ENCODE data around the gene NUDT13.

The NUDT13 gene

DNA sequence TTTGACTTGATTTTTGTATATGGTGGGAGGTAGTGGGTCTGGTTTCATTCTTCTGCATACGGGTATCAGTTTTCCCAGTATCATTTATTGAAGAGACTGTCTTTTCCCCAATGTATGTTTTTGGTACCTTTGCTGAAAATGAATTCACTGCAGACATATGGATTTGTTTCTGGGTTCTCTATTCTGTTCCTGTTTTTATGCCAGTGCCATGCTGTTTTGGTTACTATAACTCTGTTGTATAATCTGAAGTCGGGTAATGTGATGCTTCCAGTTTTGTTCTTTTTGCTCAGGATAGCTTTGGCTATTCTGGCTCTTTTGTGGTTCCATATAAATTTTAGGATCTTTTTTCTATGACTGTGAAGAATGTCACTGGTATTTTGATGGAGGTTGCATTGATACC is 56.7 kb downstream of the NUDT13 start:
- ChIA-PET CTCF (no interaction called here), POLR2A (interaction anchor here (1.4 to 2.3 kb wide), 2 partner anchors 11 to 70 kb away, joined by 3 to 13 read pairs; partner anchors contain the start of gene P4HA1)

DNA sequence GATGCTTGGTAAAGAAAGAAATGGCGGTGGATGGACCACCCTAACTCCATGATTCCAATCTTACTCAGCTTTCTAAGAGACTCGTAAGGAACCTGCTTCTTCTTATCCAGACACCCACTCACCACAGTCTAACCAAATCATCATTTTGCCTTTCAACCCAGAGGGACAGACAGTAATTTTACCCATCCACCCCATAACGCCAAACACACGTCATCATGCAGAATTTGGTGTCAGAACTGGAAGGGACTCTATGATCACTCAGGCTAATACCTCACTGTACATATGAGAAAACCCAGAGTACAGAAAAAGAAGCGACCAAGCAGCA is 57.2 kb downstream of the NUDT13 start:
- TF ChIP-seq ELF4 (IDR thresholded peaks at IDR 0.05), result no peak
- TF ChIP-seq FOXK2 (IDR thresholded peaks at IDR 0.05), result no peak
- TF ChIP-seq SP1 (IDR thresholded peaks at IDR 0.05), result no peak
- TF ChIP-seq, protein P1, sequence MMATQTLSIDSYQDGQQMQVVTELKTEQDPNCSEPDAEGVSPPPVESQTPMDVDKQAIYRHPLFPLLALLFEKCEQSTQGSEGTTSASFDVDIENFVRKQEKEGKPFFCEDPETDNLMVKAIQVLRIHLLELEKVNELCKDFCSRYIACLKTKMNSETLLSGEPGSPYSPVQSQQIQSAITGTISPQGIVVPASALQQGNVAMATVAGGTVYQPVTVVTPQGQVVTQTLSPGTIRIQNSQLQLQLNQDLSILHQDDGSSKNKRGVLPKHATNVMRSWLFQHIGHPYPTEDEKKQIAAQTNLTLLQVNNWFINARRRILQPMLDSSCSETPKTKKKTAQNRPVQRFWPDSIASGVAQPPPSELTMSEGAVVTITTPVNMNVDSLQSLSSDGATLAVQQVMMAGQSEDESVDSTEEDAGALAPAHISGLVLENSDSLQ (IDR thresholded peaks at IDR 0.05), result no peak
- no peak for TF ChIP-seq BHLHE40 (IDR thresholded peaks at IDR 0.05; ENCODE audit: borderline replicate concordance)
- TF ChIP-seq CTBP1 (IDR thresholded peaks at IDR 0.05; ENCODE audit: borderline replicate concordance), result no peak
- TF ChIP-seq HDGF (IDR thresholded peaks at IDR 0.05; ENCODE audit: borderline replicate concordance), result no peak
- no peak for TF ChIP-seq ZNF384 (IDR thresholded peaks at IDR 0.05)
- POLR2A ChIA-PET, result interaction anchor here (1.3 to 2.3 kb wide), 3 partner anchors 9 to 71 kb away, joined by 3 to 13 read pairs (median 3); partner anchors contain the start of gene P4HA1
- no peak for DNase-seq (ENCODE audit: extremely low spot score)
- CTCF ChIA-PET, result no interaction called here

More for the DNA sequence above, 56.7 kb downstream of the NUDT13 start:
- no peak for DNase-seq (ENCODE audit: extremely low spot score)
- no peak for TF ChIP-seq HDGF (IDR thresholded peaks at IDR 0.05; ENCODE audit: borderline replicate concordance)
- TF ChIP-seq FOXA1 (IDR thresholded peaks at IDR 0.05), result no peak
- TF ChIP-seq ZNF384 (IDR thresholded peaks at IDR 0.05), result no peak
- no peak for TF ChIP-seq ELF4 (IDR thresholded peaks at IDR 0.05)
- TF ChIP-seq NFRKB (IDR thresholded peaks at IDR 0.05), result no peak
- no peak for TF ChIP-seq L3MBTL2 (conservative IDR thresholded peaks at IDR 0.05)
- TF ChIP-seq, protein P1 (IDR thresholded peaks at IDR 0.05), result no peak
- TF ChIP-seq TARDBP (IDR thresholded peaks at IDR 0.05), result no peak
- TF ChIP-seq BHLHE40 (IDR thresholded peaks at IDR 0.05; ENCODE audit: borderline replicate concordance), result no peak
- TF ChIP-seq CTBP1 (IDR thresholded peaks at IDR 0.05; ENCODE audit: borderline replicate concordance), result no peak
- no peak for TF ChIP-seq LEF1 (IDR thresholded peaks at IDR 0.05; ENCODE audit: borderline replicate concordance)
- no peak for TF ChIP-seq SP1 (IDR thresholded peaks at IDR 0.05)
- no peak for TF ChIP-seq FOXM1 (IDR thresholded peaks at IDR 0.05; ENCODE audit: borderline replicate concordance)
- no peak for TF ChIP-seq ARNT (IDR thresholded peaks at IDR 0.05)
- no peak for TF ChIP-seq SUZ12 (IDR thresholded peaks at IDR 0.05)
- TF ChIP-seq FOXK2 (IDR thresholded peaks at IDR 0.05), result no peak

DNA sequence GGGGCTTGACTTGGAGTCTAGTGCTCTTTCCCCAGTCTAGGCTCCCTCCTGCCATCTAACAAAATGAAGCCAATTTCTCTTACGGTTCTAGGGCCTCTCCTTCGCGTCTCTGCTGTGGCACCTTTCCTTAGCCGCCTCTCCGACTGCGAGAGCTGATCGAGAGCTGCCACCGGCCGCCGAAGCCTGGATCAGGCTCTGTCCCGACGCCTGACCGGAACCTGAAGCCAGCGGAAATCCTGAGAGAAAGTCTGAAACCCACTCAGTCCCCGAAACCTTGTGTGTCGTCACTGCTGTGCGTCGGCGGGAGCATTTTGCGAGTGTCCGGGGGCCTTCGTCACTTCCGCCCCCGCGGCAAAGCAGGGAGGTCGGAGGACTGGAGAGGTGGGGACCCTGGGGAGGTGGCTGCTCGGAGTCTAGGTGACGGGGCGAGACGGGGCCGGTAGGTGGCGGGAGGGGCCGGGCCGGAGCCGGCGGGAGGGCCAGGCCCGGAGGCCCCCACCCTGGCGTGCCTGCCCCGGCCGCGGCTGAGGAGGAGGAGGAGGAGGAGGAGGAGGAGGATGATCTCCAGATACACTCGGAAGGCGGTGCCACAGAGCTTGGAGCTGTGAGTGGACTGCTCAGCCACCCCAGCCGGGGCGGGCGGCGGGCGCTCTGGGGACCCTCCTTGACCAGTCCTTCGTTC is 57.7 kb downstream of the NUDT13 start, which contains the start of the genes ECD and FAM149B1:
Gene ECD (minus strand): TSS at position 226 of the 682 bp plus-strand sequence. CDS start 4,071 bp downstream, outside the sequence.
Gene FAM149B1 (plus strand): TSS at position 337 of the 682 bp plus-strand sequence. CDS start 221 bp downstream, at position 558.
- POLR2A ChIA-PET, result interaction anchor here (0.7 to 2.3 kb wide), 9 partner anchors 10 to 78 kb away, joined by 3 to 13 read pairs (median 4); partner anchors contain the start of genes DNAJC9, NUDT13 and P4HA1
- CTCF ChIA-PET, result interaction anchor here (1.4 kb wide), 1 partner anchor 9 kb away, joined by 7 read pairs; no protein-coding TSS in a partner anchor
- peak; percentile 89 for DNase-seq (ENCODE audit: extremely low spot score)
- TF ChIP-seq L3MBTL2 (conservative IDR thresholded peaks at IDR 0.05), result peak; percentile 34
- no peak for TF ChIP-seq CTBP1 (IDR thresholded peaks at IDR 0.05; ENCODE audit: borderline replicate concordance)
- TF ChIP-seq ELF4 (IDR thresholded peaks at IDR 0.05), result peak; percentile 73

DNA sequence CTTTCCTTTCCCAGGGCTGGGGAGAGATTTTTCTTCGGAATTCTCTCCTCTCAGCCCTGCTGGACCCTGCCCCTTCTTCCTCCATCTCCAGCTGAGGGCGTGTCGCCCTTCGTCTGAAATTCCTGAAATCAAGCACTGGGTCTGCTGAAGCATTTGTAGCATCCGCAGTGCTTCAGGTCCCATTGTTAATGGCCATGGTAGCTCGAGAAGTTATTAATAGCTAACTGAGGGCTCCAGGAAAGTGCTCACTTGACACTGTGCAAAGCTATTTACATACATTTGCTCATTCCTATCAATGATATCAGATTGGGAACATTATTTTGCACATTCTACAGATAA is 58.2 kb downstream of the NUDT13 start:
- POLR2A ChIA-PET, result interaction anchor here (0.7 to 2.3 kb wide), 8 partner anchors 10 to 78 kb away, joined by 3 to 13 read pairs (median 4); partner anchors contain the start of genes DNAJC9, NUDT13 and P4HA1
- CTCF ChIA-PET, result interaction anchor here (1.4 kb wide), 1 partner anchor 10 kb away, joined by 7 read pairs; no protein-coding TSS in a partner anchor
- TF ChIP-seq L3MBTL2 (conservative IDR thresholded peaks at IDR 0.05) (no peak), ZNF384 (IDR thresholded peaks at IDR 0.05) (no peak), ARNT (IDR thresholded peaks at IDR 0.05) (no peak), FOXM1 (IDR thresholded peaks at IDR 0.05; ENCODE audit: borderline replicate concordance) (no peak), SUZ12 (IDR thresholded peaks at IDR 0.05) (no peak), CTBP1 (IDR thresholded peaks at IDR 0.05; ENCODE audit: borderline replicate concordance) (no peak), SP1 (IDR thresholded peaks at IDR 0.05) (no peak), BHLHE40 (IDR thresholded peaks at IDR 0.05; ENCODE audit: borderline replicate concordance) (no peak), HDGF (IDR thresholded peaks at IDR 0.05; ENCODE audit: borderline replicate concordance) (no peak), TARDBP (IDR thresholded peaks at IDR 0.05) (no peak)
- TF ChIP-seq, protein P1 (IDR thresholded peaks at IDR 0.05), result no peak
- no peak for DNase-seq (ENCODE audit: extremely low spot score)

DNA sequence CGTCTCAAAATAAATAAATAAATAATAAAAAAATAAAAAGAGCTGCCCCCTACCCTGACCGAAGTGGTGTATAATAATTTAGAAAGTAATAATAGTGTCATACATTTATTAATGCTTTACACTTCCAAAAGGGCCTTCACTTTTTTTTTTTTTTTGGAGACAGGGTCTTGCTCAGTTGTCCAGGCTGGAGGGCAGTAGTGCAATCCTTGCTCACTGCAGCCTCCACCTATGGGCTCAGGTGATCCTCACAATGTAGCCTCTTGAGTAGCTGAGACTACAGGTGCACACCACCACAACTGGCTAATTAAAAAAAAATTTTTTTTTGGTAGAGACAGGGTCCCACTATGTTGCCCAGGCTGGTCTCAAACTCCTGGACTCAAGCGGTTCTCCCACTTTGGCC is 59.1 kb downstream of the NUDT13 start:
- POLR2A ChIA-PET, result no interaction called here
- CTCF ChIA-PET, result no interaction called here
- TF ChIP-seq L3MBTL2 (conservative IDR thresholded peaks at IDR 0.05), result no peak
- TF ChIP-seq TARDBP (IDR thresholded peaks at IDR 0.05), result no peak
- TF ChIP-seq, protein P1 (IDR thresholded peaks at IDR 0.05), result no peak
- no peak for TF ChIP-seq ZNF384 (IDR thresholded peaks at IDR 0.05)
- TF ChIP-seq NFRKB (IDR thresholded peaks at IDR 0.05), result no peak
- TF ChIP-seq BHLHE40 (IDR thresholded peaks at IDR 0.05; ENCODE audit: borderline replicate concordance), result no peak
- no peak for TF ChIP-seq LEF1 (IDR thresholded peaks at IDR 0.05; ENCODE audit: borderline replicate concordance)
- TF ChIP-seq FOXK2 (IDR thresholded peaks at IDR 0.05), result no peak
- TF ChIP-seq SUZ12 (IDR thresholded peaks at IDR 0.05), result no peak
- no peak for TF ChIP-seq FOXM1 (IDR thresholded peaks at IDR 0.05; ENCODE audit: borderline replicate concordance)
- TF ChIP-seq HDGF (IDR thresholded peaks at IDR 0.05; ENCODE audit: borderline replicate concordance), result no peak
- no peak for TF ChIP-seq CTBP1 (IDR thresholded peaks at IDR 0.05; ENCODE audit: borderline replicate concordance)
- no peak for TF ChIP-seq ELF4 (IDR thresholded peaks at IDR 0.05)
- no peak for TF ChIP-seq SP1 (IDR thresholded peaks at IDR 0.05)
- TF ChIP-seq ARNT (IDR thresholded peaks at IDR 0.05), result no peak
- no peak for TF ChIP-seq FOXA1 (IDR thresholded peaks at IDR 0.05)
- no peak for DNase-seq (ENCODE audit: extremely low spot score)

All from HEK293T (cell line).